Adrenal gland (tissue), 5 donors: ENCODE results near the gene TEX29.

Experiments
- POLR2A ChIP-seq, 2 donors: fragments of 450-650 bp; IDR thresholded peaks; one replicate each; pipeline ENCODE4 v1.6.1; 2017; ENCODE audit warnings: antibody characterized with exemption in 2 of 2, mild to moderate bottlenecking in 2 of 2, moderate library complexity in 1 of 2
- TF ChIP-seq, protein P1 (sequence below), 6 experiments: fragments of 450-650 bp in 4 of 6; fragments of 200-600 bp in 2 of 6; sonication (generic) in 1 of 6; IDR thresholded peaks; 1 replicate in 5 of 6; 2 replicates in 1 of 6; pipeline versions ENCODE4 v1.5.1 to v1.8.0; 2016 to 2021; ENCODE audit warnings: antibody characterized with exemption in 6 of 6, mild to moderate bottlenecking in 2 of 6, moderate library complexity in 1 of 6
- donor health status: DM: no; HTN: no; CAD: no.

DNA sequence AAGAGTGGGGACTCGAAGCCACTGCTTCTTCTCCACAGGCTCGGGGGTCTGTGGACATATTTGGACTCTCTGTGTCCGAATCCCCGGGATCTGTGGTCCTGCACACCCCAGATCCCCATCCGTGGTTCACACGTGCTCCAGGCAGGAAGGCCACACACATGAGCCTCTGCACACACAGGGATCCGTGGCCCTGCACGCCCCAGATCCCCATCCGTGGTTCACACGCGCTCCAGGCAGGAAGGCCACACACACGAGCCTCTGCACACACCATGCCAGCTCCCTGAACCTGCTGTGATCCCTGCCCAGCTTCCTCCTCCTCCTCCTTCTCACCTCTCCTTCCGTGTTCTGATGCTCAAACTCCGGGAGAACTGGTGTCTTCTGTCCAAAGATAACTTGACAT is 3.1 kb downstream of the TEX29 start:
- TF ChIP-seq, protein P1, sequence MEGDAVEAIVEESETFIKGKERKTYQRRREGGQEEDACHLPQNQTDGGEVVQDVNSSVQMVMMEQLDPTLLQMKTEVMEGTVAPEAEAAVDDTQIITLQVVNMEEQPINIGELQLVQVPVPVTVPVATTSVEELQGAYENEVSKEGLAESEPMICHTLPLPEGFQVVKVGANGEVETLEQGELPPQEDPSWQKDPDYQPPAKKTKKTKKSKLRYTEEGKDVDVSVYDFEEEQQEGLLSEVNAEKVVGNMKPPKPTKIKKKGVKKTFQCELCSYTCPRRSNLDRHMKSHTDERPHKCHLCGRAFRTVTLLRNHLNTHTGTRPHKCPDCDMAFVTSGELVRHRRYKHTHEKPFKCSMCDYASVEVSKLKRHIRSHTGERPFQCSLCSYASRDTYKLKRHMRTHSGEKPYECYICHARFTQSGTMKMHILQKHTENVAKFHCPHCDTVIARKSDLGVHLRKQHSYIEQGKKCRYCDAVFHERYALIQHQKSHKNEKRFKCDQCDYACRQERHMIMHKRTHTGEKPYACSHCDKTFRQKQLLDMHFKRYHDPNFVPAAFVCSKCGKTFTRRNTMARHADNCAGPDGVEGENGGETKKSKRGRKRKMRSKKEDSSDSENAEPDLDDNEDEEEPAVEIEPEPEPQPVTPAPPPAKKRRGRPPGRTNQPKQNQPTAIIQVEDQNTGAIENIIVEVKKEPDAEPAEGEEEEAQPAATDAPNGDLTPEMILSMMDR (IDR thresholded peaks at IDR 0.05) = no peak
- TF ChIP-seq POLR2A (IDR thresholded peaks at IDR 0.05) = no peak
